ENCODE results near the gene EMC8. TPM values are rescaled to one million over a fixed set of nuclear protein-coding genes. Genes with fewer than 3 reads are reported as not detected.

EMC8 gene
- total RNA-seq, 2 donors from 2014 or later: 39.9 to 57.9 TPM

Other genes starting within 250 kb of the EMC8 start
- gene GSE1, start 186.2 kb downstream of the EMC8 start, total RNA-seq: 100 to 1,000 TPM in 1 of 2 donors, 10 to 100 TPM in 1; 84.9 to 146 TPM
- gene GINS2, start 110.6 kb downstream of the EMC8 start, total RNA-seq: 10 to 100 TPM; 34.3 to 69.5 TPM
- not detected for gene C16orf74, start 48.4 kb downstream of the EMC8 start, total RNA-seq
- 100 to 1,000 TPM; 326 to 345 TPM for gene COX4I1, start 151 bp upstream of the EMC8 start, total RNA-seq
- 100 to 1,000 TPM; 198 to 510 TPM for gene IRF8, start 99.6 kb upstream of the EMC8 start, total RNA-seq